K562 (cell line): Measurements from ENCODE around the gene NIPAL3. TPM values are rescaled to one million over a fixed set of nuclear protein-coding genes. Genes with fewer than 3 reads are reported as not detected.

ENCODE experiments used
- BCOR ChIP-seq: fragments of 450-650 bp; IDR thresholded peaks from 2 replicates; pipeline ENCODE4 v1.6.1; 2016
- CEBPZ ChIP-seq: fragments of 150-350 bp; IDR thresholded peaks from 2 replicates; pipeline ENCODE4 v1.6.1; 2014; ENCODE audit warnings: low read depth, mild to moderate bottlenecking, low read length, borderline replicate concordance
- CHD4 ChIP-seq: fragments of 200-600 bp; sonication (generic); IDR thresholded peaks from 3 replicates; pipeline ENCODE4 v1.6.1; 2012; ENCODE audit warnings: low read depth, mild to moderate bottlenecking, mixed read lengths, low read length, inconsistent platforms; ENCODE audit not compliant: insufficient read depth, insufficient replicate concordance, poor library complexity, severe bottlenecking
- CREM ChIP-seq: IDR thresholded peaks from 2 replicates; pipeline ENCODE4 v1.6.1; 2014; ENCODE audit warnings: antibody characterized with exemption, low read depth
- E2F1 ChIP-seq: sonication (generic); formaldehyde crosslinking; IDR thresholded peaks from 2 replicates; pipeline ENCODE4 v1.8.1; 2023; ENCODE audit warnings: mild to moderate bottlenecking, missing genetic modification reagents, moderate library complexity
- EP400 ChIP-seq: fragments of 450-650 bp; IDR thresholded peaks from 2 replicates; pipeline ENCODE4 v1.6.1; 2017; ENCODE audit warnings: antibody characterized with exemption, mild to moderate bottlenecking, moderate library complexity
- FOXA1 ChIP-seq: fragments of 450-650 bp; IDR thresholded peaks from 2 replicates; pipeline ENCODE4 v1.6.1; 2016; ENCODE audit warnings: mild to moderate bottlenecking, borderline replicate concordance
- SMARCA5 ChIP-seq: fragments of 450-650 bp; IDR thresholded peaks from 2 replicates; pipeline ENCODE4 v1.6.1; 2016
- SNIP1 ChIP-seq: fragments of 450-650 bp; IDR thresholded peaks from 2 replicates; pipeline ENCODE4 v1.7.1; 2017; ENCODE audit warnings: low read depth, mild to moderate bottlenecking
- TBL1XR1 ChIP-seq, 2 experiments: IDR thresholded peaks; 2 replicates each; pipeline ENCODE4 v1.6.1; 2012; ENCODE audit warnings: improper control_type of control experiment in 2 of 2, low read length in 2 of 2, mild to moderate bottlenecking in 1 of 2
- TFAP4 ChIP-seq: sonication (generic); formaldehyde crosslinking; IDR thresholded peaks from 2 replicates; pipeline ENCODE4 v1.8.0; 2022; ENCODE audit warnings: missing genetic modification reagents, mild to moderate bottlenecking, moderate library complexity, borderline replicate concordance
- TFE3 ChIP-seq: fragments of 450-650 bp; formaldehyde crosslinking; IDR thresholded peaks from 2 replicates; pipeline ENCODE4 v1.4.0; 2020; ENCODE audit warnings: mild to moderate bottlenecking, mixed read lengths
- ZNF197 ChIP-seq: fragments of 200-800 bp; sonication (Bioruptor generic); IDR thresholded peaks from 2 replicates; pipeline ENCODE4 v1.6.1; 2016; ENCODE audit warnings: low read depth, missing genetic modification characterization, missing compliant biosample characterization
- ZNF589 ChIP-seq: fragments of 200-800 bp; sonication (Bioruptor generic); IDR thresholded peaks from 2 replicates; pipeline ENCODE4 v1.6.1; 2016; ENCODE audit warnings: low read depth, missing genetic modification characterization, missing compliant biosample characterization
- polyA plus RNA-seq, 8 experiments: library from polyadenylated mRNA; depleted of rRNA in 4 of 8; stranded (reverse) in 5 of 8; unstranded in 3 of 8; fragments of >200 nt; fragmentation: Nextera tagmentation in 2 of 8; fragmentation: Illumina TruSeq in 1 of 8; extraction: Ambion mirVana in 2 of 8; extraction: Trizol in 1 of 8; gene quantifications; 2 replicates each; pipeline versions ENCODE4 v1.2.1 to v1.2.3, GENCODE V29; 2011 to 2014; ENCODE audit warnings: inconsistent platforms in 1 of 8, missing spikeins in 1 of 8
- total RNA-seq, 7 experiments: library from RNA; depleted of rRNA in 6 of 7; stranded (reverse); fragments of >200 nt in 6 of 7; fragmentation: Illumina TruSeq in 2 of 7; extraction: Trizol in 2 of 7; gene quantifications; 2 replicates each; pipeline versions ENCODE4 v1.2.1 to v1.2.3, GENCODE V29; 2011 to 2021; ENCODE audit warnings: low replicate concordance in 1 of 7

NIPAL3 gene
- total and polyA plus RNA-seq, 9 of the 15 experiments (the other 6 are each of a cell fraction or from before 2014, with no cell fraction given) = 10.5 to 26.3 (median 16.0) TPM

GRCh38 chr1:24502065-24502708, 86.6 kb downstream of the NIPAL3 start (continued):
- TF ChIP-seq E2F1 (CRISPR knock-in tag) (no peak), CEBPZ (no peak), TFAP4 (CRISPR knock-in tag) (peak; percentile 48; the same call in 1 of the 2 replicates), ZNF197 (no peak), CREM (no peak), SMARCA5 (no peak), TFE3 (CRISPR knock-in tag) (no peak), SNIP1 (no peak), TBL1XR1 (IDR thresholded peaks at IDR 0.05; ENCODE audit: low read length in 2 of 2) (no peak), FOXA1 (no peak), ZNF589 (no peak), BCOR (no peak), CHD4 (no peak), EP400 (no peak)
